ENCODE measurements around the gene HOXB6.

DNA sequence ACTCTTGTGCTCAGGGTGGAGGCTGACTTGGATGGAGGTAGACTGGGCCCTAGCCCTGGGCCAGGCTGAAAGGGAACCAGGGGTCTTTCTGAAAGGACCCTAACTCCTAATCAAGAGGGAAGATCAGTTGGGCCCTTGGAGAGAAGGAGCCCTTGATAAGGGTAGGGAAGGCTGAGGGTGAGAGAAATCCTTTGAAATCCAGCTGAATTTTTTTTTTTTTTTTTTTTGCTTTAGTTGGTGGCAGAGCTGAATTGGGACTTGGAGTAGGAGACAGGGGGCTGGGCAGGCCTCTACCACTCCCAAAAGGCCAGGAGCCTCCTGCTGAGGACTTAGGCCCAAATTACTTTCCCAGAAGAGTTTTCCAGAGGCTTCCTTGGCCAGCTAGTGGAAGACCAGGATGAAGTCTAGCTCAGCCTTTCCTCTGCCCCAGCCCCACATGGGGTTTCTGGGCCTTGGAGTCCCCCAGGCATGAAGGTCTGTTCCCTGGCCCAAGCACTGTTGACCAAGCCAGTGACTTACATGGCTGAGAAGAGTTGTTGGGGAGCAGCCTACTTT, 14.1 kb downstream of the HOXB6 start:
- TF ChIP-seq, protein P1, sequence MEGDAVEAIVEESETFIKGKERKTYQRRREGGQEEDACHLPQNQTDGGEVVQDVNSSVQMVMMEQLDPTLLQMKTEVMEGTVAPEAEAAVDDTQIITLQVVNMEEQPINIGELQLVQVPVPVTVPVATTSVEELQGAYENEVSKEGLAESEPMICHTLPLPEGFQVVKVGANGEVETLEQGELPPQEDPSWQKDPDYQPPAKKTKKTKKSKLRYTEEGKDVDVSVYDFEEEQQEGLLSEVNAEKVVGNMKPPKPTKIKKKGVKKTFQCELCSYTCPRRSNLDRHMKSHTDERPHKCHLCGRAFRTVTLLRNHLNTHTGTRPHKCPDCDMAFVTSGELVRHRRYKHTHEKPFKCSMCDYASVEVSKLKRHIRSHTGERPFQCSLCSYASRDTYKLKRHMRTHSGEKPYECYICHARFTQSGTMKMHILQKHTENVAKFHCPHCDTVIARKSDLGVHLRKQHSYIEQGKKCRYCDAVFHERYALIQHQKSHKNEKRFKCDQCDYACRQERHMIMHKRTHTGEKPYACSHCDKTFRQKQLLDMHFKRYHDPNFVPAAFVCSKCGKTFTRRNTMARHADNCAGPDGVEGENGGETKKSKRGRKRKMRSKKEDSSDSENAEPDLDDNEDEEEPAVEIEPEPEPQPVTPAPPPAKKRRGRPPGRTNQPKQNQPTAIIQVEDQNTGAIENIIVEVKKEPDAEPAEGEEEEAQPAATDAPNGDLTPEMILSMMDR (IDR thresholded peaks at IDR 0.05) = no peak
- TF ChIP-seq, protein P2, sequence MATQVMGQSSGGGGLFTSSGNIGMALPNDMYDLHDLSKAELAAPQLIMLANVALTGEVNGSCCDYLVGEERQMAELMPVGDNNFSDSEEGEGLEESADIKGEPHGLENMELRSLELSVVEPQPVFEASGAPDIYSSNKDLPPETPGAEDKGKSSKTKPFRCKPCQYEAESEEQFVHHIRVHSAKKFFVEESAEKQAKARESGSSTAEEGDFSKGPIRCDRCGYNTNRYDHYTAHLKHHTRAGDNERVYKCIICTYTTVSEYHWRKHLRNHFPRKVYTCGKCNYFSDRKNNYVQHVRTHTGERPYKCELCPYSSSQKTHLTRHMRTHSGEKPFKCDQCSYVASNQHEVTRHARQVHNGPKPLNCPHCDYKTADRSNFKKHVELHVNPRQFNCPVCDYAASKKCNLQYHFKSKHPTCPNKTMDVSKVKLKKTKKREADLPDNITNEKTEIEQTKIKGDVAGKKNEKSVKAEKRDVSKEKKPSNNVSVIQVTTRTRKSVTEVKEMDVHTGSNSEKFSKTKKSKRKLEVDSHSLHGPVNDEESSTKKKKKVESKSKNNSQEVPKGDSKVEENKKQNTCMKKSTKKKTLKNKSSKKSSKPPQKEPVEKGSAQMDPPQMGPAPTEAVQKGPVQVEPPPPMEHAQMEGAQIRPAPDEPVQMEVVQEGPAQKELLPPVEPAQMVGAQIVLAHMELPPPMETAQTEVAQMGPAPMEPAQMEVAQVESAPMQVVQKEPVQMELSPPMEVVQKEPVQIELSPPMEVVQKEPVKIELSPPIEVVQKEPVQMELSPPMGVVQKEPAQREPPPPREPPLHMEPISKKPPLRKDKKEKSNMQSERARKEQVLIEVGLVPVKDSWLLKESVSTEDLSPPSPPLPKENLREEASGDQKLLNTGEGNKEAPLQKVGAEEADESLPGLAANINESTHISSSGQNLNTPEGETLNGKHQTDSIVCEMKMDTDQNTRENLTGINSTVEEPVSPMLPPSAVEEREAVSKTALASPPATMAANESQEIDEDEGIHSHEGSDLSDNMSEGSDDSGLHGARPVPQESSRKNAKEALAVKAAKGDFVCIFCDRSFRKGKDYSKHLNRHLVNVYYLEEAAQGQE (IDR thresholded peaks at IDR 0.05) = no peak
- TF ChIP-seq RCOR1 (IDR thresholded peaks at IDR 0.05; ENCODE audit: low read depth, low read length) (no peak), JUN (IDR thresholded peaks at IDR 0.05) (no peak), KDM1A (IDR thresholded peaks at IDR 0.05; ENCODE audit: low read depth) (no peak), SMC3 (IDR thresholded peaks at IDR 0.05) (no peak), CHD2 (IDR thresholded peaks at IDR 0.05; ENCODE audit: low read length, partially characterized antibody) (no peak), NPAS2 (CRISPR knock-in tag; IDR thresholded peaks at IDR 0.05; ENCODE audit: borderline replicate concordance) (no peak), EHMT2 (IDR thresholded peaks at IDR 0.05; ENCODE audit: low read depth) (no peak)
- TF ChIP-seq, protein P3, sequence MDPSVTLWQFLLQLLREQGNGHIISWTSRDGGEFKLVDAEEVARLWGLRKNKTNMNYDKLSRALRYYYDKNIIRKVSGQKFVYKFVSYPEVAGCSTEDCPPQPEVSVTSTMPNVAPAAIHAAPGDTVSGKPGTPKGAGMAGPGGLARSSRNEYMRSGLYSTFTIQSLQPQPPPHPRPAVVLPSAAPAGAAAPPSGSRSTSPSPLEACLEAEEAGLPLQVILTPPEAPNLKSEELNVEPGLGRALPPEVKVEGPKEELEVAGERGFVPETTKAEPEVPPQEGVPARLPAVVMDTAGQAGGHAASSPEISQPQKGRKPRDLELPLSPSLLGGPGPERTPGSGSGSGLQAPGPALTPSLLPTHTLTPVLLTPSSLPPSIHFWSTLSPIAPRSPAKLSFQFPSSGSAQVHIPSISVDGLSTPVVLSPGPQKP (IDR thresholded peaks at IDR 0.05; ENCODE audit: low read depth, low read length) = no peak
- TF ChIP-seq, protein P4, sequence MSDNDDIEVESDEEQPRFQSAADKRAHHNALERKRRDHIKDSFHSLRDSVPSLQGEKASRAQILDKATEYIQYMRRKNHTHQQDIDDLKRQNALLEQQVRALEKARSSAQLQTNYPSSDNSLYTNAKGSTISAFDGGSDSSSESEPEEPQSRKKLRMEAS (IDR thresholded peaks at IDR 0.05) = no peak

Measured in A549 (cell line).